Measurements from ENCODE around the gene UGT2B7. TPM values are rescaled to one million over a fixed set of nuclear protein-coding genes. Genes with fewer than 3 reads are reported as not detected.

UGT2B7 gene
- total RNA-seq, 1 experiment from 2014 or later = not detected

- Histone ChIP-seq H3K18ac (ENCODE audit: insufficient read length, low read depth, low read length) (no peak overlapping the region), H3K27me3 (ENCODE audit: insufficient read depth, low read length) (no peaks in the 10 kb centered on the region), H3K27ac (ENCODE audit: insufficient read length, low read depth, low read length) (no peak overlapping the region), H3K4ac (ENCODE audit: low read depth, low read length) (no peak overlapping the region), H2BK20ac (ENCODE audit: low read depth, low read length, poor library complexity, severe bottlenecking) (no peak overlapping the region), H4K5ac (ENCODE audit: insufficient read length, low read depth, low read length) (no peak overlapping the region), H3K79me2 (ENCODE audit: insufficient read depth, low read length) (no peaks in the 10 kb centered on the region), H3K56ac (ENCODE audit: insufficient read length, low read depth, low read length) (no peak overlapping the region), H4K91ac (ENCODE audit: insufficient read length, low read depth, low read length) (no peak overlapping the region), H3T11ph (ENCODE audit: low read length) (no peak overlapping the region), H4K20me1 (ENCODE audit: control insufficient read depth, insufficient read depth, insufficient read length) (no peaks in the 10 kb centered on the region), H3K14ac (ENCODE audit: insufficient read depth, low read length) (no peak overlapping the region), H2AFZ (ENCODE audit: low read length) (no peak overlapping the region), H3K4me1 (ENCODE audit: insufficient read depth, low read length) (no peaks in the 10 kb centered on the region), H2BK12ac (ENCODE audit: insufficient read length, low read depth, low read length) (no peak overlapping the region), H3K9me3 (ENCODE audit: control insufficient read depth, low read depth, low read length) (no peaks in the 10 kb centered on the region), H2BK5ac (ENCODE audit: insufficient read length, low read length) (no peak overlapping the region), H2BK15ac (ENCODE audit: low read depth, low read length) (no peak overlapping the region), H3K4me2 (ENCODE audit: insufficient read depth, insufficient read length, low read length) (no peak overlapping the region), H2BK120ac (ENCODE audit: low read depth, low read length, poor library complexity, severe bottlenecking) (no peak overlapping the region), H3K79me1 (ENCODE audit: insufficient read depth, low read depth, low read length, poor library complexity, severe bottlenecking) (no peaks in the 10 kb centered on the region), H4K8ac (replicated peaks; ENCODE audit: insufficient read length, low read depth, low read length) (no peak overlapping the region), H3K9ac (ENCODE audit: extremely low read depth, insufficient read length, low read length) (no peak overlapping the region), H3K23ac (ENCODE audit: insufficient read length, low read depth, low read length) (no peak overlapping the region), H2AK5ac (ENCODE audit: insufficient read length, low read length) (no peak overlapping the region), H3K23me2 (ENCODE audit: insufficient read length, low read depth, low read length, poor library complexity, severe bottlenecking) (no peaks in the 10 kb centered on the region)
- no peaks in the 10 kb centered on the region for H3K36me3 Mint-ChIP-seq (ENCODE audit: insufficient read depth in 1 of 3, low read depth in 3 of 3)
- no CpG with 5 or more reads among the region's 2 CpGs for WGBS (ENCODE audit: extremely low coverage, insufficient read length, low lambda C conversion rate)
- 0 out of 7 replicates have a peak overlapping the region, but pooled peaks of 1 of the 3 experiments have one; percentile 31 for H3K27ac Mint-ChIP-seq
- no peak overlapping the region for H3K4me3 Mint-ChIP-seq
- TF ChIP-seq CTCF (conservative IDR thresholded peaks at IDR 0.05) = no peak
- no peaks in the 10 kb centered on the region for H3K27me3 Mint-ChIP-seq (ENCODE audit: low read depth)
- DNase-seq = no peak
- peaks cover 3 to 7% of the 10 kb centered on the region in 2 experiments for H3K4me1 Mint-ChIP-seq
- H3K9me3 Mint-ChIP-seq = no peaks in the 10 kb centered on the region
Measured at GRCh38 chr4:69095301-69095731, 958 bp upstream of the UGT2B7 start.

All from H9 (cell line).